OCI-LY7 (cell line): ENCODE results near the gene ZC3H18.

Experiments
- EZH2phosphoT487 ChIP-seq: fragments of 200-600 bp; sonication (generic); IDR thresholded peaks from 2 replicates; pipeline ENCODE4 v1.6.1; 2018; ENCODE audit warnings: low read depth, borderline replicate concordance, mild to moderate bottlenecking, mixed run types, antibody characterized with exemption, low read length, moderate library complexity, mixed read lengths
- TF ChIP-seq, protein P1 (sequence below): fragments of 200-600 bp; sonication (generic); conservative IDR thresholded peaks from 2 replicates; pipeline ENCODE4 v1.5.1; 2014; ENCODE audit warnings: mild to moderate bottlenecking, antibody characterized with exemption, low read length, moderate library complexity, mixed read lengths

DNA sequence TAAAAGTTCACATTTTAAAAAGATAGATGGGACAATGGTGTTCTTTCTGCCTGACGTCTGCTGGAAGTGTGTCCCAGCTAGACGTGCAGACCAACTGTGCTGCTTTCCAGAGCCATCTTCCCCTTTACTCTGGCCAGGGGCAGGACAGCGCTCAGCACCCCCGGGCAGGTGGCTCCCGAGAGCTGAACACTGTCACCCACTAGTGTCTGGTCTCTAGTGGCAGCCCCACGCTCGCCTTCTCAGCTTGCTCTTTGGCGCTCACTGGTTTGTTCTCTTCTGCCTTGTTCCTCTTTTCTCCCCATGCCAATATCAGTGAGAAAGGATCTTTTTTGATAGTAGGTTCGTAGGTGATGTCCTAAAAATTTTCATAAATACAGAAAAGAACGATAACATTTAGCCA is 25.7 kb downstream of the ZC3H18 start:
- TF ChIP-seq, protein P1, sequence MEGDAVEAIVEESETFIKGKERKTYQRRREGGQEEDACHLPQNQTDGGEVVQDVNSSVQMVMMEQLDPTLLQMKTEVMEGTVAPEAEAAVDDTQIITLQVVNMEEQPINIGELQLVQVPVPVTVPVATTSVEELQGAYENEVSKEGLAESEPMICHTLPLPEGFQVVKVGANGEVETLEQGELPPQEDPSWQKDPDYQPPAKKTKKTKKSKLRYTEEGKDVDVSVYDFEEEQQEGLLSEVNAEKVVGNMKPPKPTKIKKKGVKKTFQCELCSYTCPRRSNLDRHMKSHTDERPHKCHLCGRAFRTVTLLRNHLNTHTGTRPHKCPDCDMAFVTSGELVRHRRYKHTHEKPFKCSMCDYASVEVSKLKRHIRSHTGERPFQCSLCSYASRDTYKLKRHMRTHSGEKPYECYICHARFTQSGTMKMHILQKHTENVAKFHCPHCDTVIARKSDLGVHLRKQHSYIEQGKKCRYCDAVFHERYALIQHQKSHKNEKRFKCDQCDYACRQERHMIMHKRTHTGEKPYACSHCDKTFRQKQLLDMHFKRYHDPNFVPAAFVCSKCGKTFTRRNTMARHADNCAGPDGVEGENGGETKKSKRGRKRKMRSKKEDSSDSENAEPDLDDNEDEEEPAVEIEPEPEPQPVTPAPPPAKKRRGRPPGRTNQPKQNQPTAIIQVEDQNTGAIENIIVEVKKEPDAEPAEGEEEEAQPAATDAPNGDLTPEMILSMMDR, result no peak
- no peak for TF ChIP-seq EZH2phosphoT487
